ENCODE results near the gene MC3R. TPM values are rescaled to one million over a fixed set of nuclear protein-coding genes. Genes with fewer than 3 reads are reported as not detected.

MC3R gene
- total and polyA plus RNA-seq, 2 of the 4 experiments (the other 2 are of a cell fraction) = not detected

GRCh38 chr20:56205346-56205745, 43.2 kb upstream of the MC3R start:
- Histone ChIP-seq H2AFZ (replicated peaks; ENCODE audit: low read length, poor library complexity) (no peak overlapping the region), H3K9ac (ENCODE audit: low read depth, low read length) (no peak overlapping the region), H3K9me3 (ENCODE audit: control insufficient read depth, insufficient read depth, low read length) (peaks cover 9% of the 10 kb centered on the region), H3K4me3 (ENCODE audit: insufficient read depth, low read depth, low read length) (no peak overlapping the region), H3K4ac (ENCODE audit: low read depth, low read length) (no peak overlapping the region), H2AK9ac (replicated peaks; ENCODE audit: low read depth, low read length, poor library complexity) (no peak overlapping the region), H2BK120ac (ENCODE audit: low read depth, low read length) (no peak overlapping the region), H3K23ac (ENCODE audit: low read depth, low read length) (no peak overlapping the region), H2BK5ac (ENCODE audit: low read depth, low read length, poor library complexity, severe bottlenecking) (no peak overlapping the region), H3K79me1 (ENCODE audit: low read depth in 1 of 2, low read length in 2 of 2) (no peaks in the 10 kb centered on the region), H2BK20ac (ENCODE audit: low read depth, low read length) (no peak overlapping the region), H3K4me1 (ENCODE audit: control insufficient read depth, insufficient read depth, low read length) (no peaks in the 10 kb centered on the region), H3K36me3 (ENCODE audit: control insufficient read depth, insufficient read depth, low read length) (no peaks in the 10 kb centered on the region), H4K5ac (ENCODE audit: low read depth, low read length) (no peak overlapping the region), H3K27ac (ENCODE audit: insufficient read depth, low read length) (no peak overlapping the region), H4K91ac (ENCODE audit: insufficient read depth, low read depth, low read length) (no peak overlapping the region), H3K27me3 (ENCODE audit: control insufficient read depth, insufficient read depth, low read length) (no peaks in the 10 kb centered on the region), H3K14ac (replicated peaks; ENCODE audit: low read depth, low read length) (no peak overlapping the region), H3K9me1 (ENCODE audit: insufficient read depth, low read length) (no peaks in the 10 kb centered on the region), H3K4me2 (ENCODE audit: low read depth, low read length) (no peak overlapping the region), H3K18ac (ENCODE audit: low read depth, low read length) (no peak overlapping the region), H2BK15ac (ENCODE audit: low read depth, low read length) (no peak overlapping the region), H2AK5ac (ENCODE audit: low read depth, low read length) (no peak overlapping the region), H4K20me1 (ENCODE audit: insufficient read depth, low read length) (no peaks in the 10 kb centered on the region), H4K8ac (ENCODE audit: low read depth in 2 of 2, low read length in 2 of 2) (no peak overlapping the region), H3K56ac (ENCODE audit: extremely low read depth, insufficient read depth, low read length) (no peak overlapping the region)
- intact Hi-C loops (cut with micrococcal nuclease) (loop anchor here (10.0 kb wide), 1 partner anchor 491 kb away; no protein-coding TSS in a partner anchor), dilution Hi-C loops (cut with HindIII; ENCODE audit: low sequenced_read_pairs, unreplicated experiment) (no loop called here), in situ Hi-C loops (cut with MboI; ENCODE audit: low sequenced_read_pairs) (no loop called here)
- CTCF ChIA-PET = interaction anchor here (0.6 kb wide), 1 partner anchor 373 kb away, joined by 3 read pairs; no protein-coding TSS in a partner anchor
- DNase-seq = no peak
- POLR2A ChIA-PET (ENCODE audit: unreplicated experiment) = no interaction called here
- TF ChIP-seq FOS (IDR thresholded peaks at IDR 0.05; ENCODE audit: low read depth, low read length) = no peak
- TF ChIP-seq USF2 (IDR thresholded peaks at IDR 0.05; ENCODE audit: low read depth, low read length) = no peak
- TF ChIP-seq RCOR1 (IDR thresholded peaks at IDR 0.05; ENCODE audit: insufficient replicate concordance, low read length) = no peak
- TF ChIP-seq MAZ (IDR thresholded peaks at IDR 0.05; ENCODE audit: borderline replicate concordance, low read depth, low read length) = no peak
- TF ChIP-seq CEBPB (IDR thresholded peaks at IDR 0.05; ENCODE audit: low read depth, low read length) = no peak
- TF ChIP-seq CTCF (conservative IDR thresholded peaks at IDR 0.05; ENCODE audit: low read depth, low read length) = no peak
- no peak for TF ChIP-seq MXI1 (IDR thresholded peaks at IDR 0.05; ENCODE audit: borderline replicate concordance, low read depth, low read length)
- no peak for TF ChIP-seq POLR2A (IDR thresholded peaks at IDR 0.05; ENCODE audit: low read depth, low read length)
- no peak for TF ChIP-seq SMC3 (IDR thresholded peaks at IDR 0.05; ENCODE audit: low read depth, low read length)
- no peak for TF ChIP-seq ELK1 (IDR thresholded peaks at IDR 0.05; ENCODE audit: borderline replicate concordance, low read depth, low read length)
- no peak for TF ChIP-seq RFX5 (IDR thresholded peaks at IDR 0.05; ENCODE audit: low read depth, low read length)
- TF ChIP-seq CHD1 (IDR thresholded peaks at IDR 0.05; ENCODE audit: low read depth, low read length) = no peak
- TF ChIP-seq MAFK (IDR thresholded peaks at IDR 0.05; ENCODE audit: low read depth, low read length) = no peak
- no peak for TF ChIP-seq BHLHE40 (IDR thresholded peaks at IDR 0.05; ENCODE audit: low read depth, low read length)
- no TSS peak for BruUV-seq (replicated peaks)
- ATAC-seq (ENCODE audit: low read depth) = no peak
- WGBS, 2 experiments (ENCODE audit: extremely low coverage in 2 of 2, insufficient read length in 1 of 2) = no CpG with 5 or more reads among the region's 3 CpGs

All from IMR-90 (cell line).